K562 (cell line): ENCODE measurements around the gene ALDH1A3.

ENCODE experiments used
- CEBPB ChIP-seq: fragments of 450-650 bp; IDR thresholded peaks from 2 replicates; pipeline ENCODE4 v1.6.1; 2016; ENCODE audit warnings: missing genetic modification characterization, missing compliant biosample characterization
- HCFC1 ChIP-seq: IDR thresholded peaks from 2 replicates; pipeline ENCODE4 v1.6.1; 2012; ENCODE audit warnings: low read depth, low read length, improper control_type of control experiment
- MXI1 ChIP-seq: IDR thresholded peaks from 2 replicates; pipeline ENCODE4 v1.6.1; 2011; ENCODE audit warnings: low read depth, mild to moderate bottlenecking, improper control_type of control experiment, low read length
- NR2C2 ChIP-seq, 2 experiments: fragments of 200-800 bp in 1 of 2; sonication (Bioruptor generic) in 1 of 2; sonication (generic) in 1 of 2; formaldehyde crosslinking in 1 of 2; IDR thresholded peaks; 2 replicates each; pipeline versions ENCODE4 v1.6.1 to v1.8.0; 2016 to 2022; ENCODE audit warnings: mild to moderate bottlenecking in 1 of 2, missing compliant biosample characterization in 1 of 2, missing genetic modification characterization in 1 of 2, missing genetic modification reagents in 1 of 2
- POLR2A ChIP-seq: fragments of 450-650 bp; conservative IDR thresholded peaks from 2 replicates; pipeline ENCODE4 v1.6.1; 2016
- RAD21 ChIP-seq, 2 experiments: fragments of 250-450 bp in 1 of 2; fragments of 450-650 bp in 1 of 2; sonication (Bioruptor Pico) in 1 of 2; formaldehyde crosslinking in 1 of 2; IDR thresholded peaks in 1 of 2; conservative IDR thresholded peaks in 1 of 2; 2 replicates each; pipeline versions ENCODE4 v1.4.0 to v1.8.0; 2020 to 2022; ENCODE audit warnings: mild to moderate bottlenecking in 2 of 2, moderate library complexity in 1 of 2
- SAFB ChIP-seq: fragments of 200-400 bp; formaldehyde crosslinking; IDR thresholded peaks from 2 replicates; pipeline ENCODE4 v1.6.1; 2017; ENCODE audit warnings: low read depth, low read length, borderline replicate concordance
- ZNF551 ChIP-seq: fragments of 250-450 bp; sonication (Bioruptor Pico); IDR thresholded peaks from 2 replicates; pipeline ENCODE4 v1.5.0; 2021; ENCODE audit warnings: mild to moderate bottlenecking, moderate library complexity
- TF ChIP-seq, protein P1 (sequence below): fragments of 250-450 bp; sonication (Bioruptor Pico); IDR thresholded peaks from 2 replicates; pipeline ENCODE4 v1.8.0; 2022; ENCODE audit warnings: moderate library complexity, mild to moderate bottlenecking, inconsistent platforms
- TF ChIP-seq, protein P2 (sequence below), 3 experiments: IDR thresholded peaks in 2 of 3; conservative IDR thresholded peaks in 1 of 3; 2 replicates each; pipeline ENCODE4 v1.5.1; 2011 to 2012; ENCODE audit warnings: low read length in 3 of 3, mild to moderate bottlenecking in 3 of 3, control low read depth in 2 of 3, improper control_type of control experiment in 1 of 3, inconsistent platforms in 1 of 3, low read depth in 1 of 3, mixed read lengths in 1 of 3, moderate library complexity in 1 of 3; ENCODE audit not compliant: insufficient read depth in 2 of 3
- TF ChIP-seq, protein P3 (sequence below): sonication (generic); formaldehyde crosslinking; IDR thresholded peaks from 2 replicates; pipeline ENCODE4 v1.5.0; 2020; ENCODE audit warnings: missing genetic modification reagents
- TF ChIP-seq, protein P4 (sequence below): fragments of 250-450 bp; sonication (Bioruptor Pico); IDR thresholded peaks from 2 replicates; pipeline ENCODE4 v1.4.0; 2020; ENCODE audit warnings: mild to moderate bottlenecking
- TF ChIP-seq, protein P5 (sequence below), 2 experiments: fragments of 450-650 bp in 1 of 2; sonication (generic) in 1 of 2; formaldehyde crosslinking in 1 of 2; IDR thresholded peaks in 1 of 2; conservative IDR thresholded peaks in 1 of 2; 2 replicates each; pipeline versions ENCODE4 v1.6.1 to v1.8.1; 2016 to 2023; ENCODE audit warnings: mild to moderate bottlenecking in 2 of 2, moderate library complexity in 2 of 2, inconsistent platforms in 1 of 2, missing genetic modification reagents in 1 of 2
- TF ChIP-seq, protein P6 (sequence below), 2 experiments: fragments of 450-650 bp; formaldehyde crosslinking in 1 of 2; IDR thresholded peaks; 2 replicates each; pipeline versions ENCODE4 v1.4.0 to v1.6.1; 2014 to 2020; ENCODE audit warnings: mild to moderate bottlenecking in 2 of 2, borderline replicate concordance in 1 of 2, low read depth in 1 of 2

DNA sequence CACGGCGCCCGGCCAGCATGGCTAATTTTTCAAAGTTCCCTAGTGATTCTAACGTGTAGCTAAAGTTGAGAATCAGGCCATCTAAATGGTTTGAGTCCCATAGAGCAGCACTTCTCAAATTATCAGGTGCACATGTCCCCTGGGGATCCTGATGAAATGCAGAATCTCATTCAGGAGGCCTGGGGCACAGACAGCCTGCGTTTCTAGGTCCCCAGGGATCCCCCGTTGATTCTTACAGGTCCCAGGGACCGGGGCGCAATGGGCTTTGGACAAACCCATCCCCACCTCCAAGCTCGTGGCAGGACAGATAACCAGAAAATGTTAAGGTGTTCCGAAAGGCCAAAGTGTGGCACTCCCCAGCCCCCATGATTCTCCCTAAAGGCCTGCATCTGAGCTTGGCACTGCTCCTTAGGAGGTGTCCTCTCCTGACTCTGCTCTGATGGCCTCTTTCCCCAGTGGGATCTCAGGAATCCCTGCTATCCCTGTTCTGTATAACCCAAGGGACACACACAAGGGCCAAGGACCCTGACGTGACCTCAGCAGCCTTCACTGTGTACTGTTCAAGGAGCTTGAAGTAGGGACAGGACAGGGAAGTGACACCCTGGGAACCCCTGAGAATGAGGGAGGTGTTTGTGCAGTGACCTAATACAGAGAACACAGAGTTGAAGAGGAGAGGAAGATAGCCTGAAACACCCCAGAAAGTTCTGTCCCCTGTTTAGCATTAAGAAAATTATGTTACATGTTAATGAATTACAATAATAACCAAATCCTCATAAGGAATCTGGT lies 47.5 kb downstream of the ALDH1A3 start:
- TF ChIP-seq, protein P1, sequence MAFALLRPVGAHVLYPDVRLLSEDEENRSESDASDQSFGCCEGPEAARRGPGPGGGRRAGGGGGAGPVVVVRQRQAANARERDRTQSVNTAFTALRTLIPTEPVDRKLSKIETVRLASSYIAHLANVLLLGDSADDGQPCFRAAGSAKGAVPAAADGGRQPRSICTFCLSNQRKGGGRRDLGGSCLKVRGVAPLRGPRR (CRISPR knock-in tag), result no peak
- TF ChIP-seq MXI1, result no peak
- TF ChIP-seq, protein P2, sequence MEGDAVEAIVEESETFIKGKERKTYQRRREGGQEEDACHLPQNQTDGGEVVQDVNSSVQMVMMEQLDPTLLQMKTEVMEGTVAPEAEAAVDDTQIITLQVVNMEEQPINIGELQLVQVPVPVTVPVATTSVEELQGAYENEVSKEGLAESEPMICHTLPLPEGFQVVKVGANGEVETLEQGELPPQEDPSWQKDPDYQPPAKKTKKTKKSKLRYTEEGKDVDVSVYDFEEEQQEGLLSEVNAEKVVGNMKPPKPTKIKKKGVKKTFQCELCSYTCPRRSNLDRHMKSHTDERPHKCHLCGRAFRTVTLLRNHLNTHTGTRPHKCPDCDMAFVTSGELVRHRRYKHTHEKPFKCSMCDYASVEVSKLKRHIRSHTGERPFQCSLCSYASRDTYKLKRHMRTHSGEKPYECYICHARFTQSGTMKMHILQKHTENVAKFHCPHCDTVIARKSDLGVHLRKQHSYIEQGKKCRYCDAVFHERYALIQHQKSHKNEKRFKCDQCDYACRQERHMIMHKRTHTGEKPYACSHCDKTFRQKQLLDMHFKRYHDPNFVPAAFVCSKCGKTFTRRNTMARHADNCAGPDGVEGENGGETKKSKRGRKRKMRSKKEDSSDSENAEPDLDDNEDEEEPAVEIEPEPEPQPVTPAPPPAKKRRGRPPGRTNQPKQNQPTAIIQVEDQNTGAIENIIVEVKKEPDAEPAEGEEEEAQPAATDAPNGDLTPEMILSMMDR (IDR thresholded peaks at IDR 0.05 in 2 of 3, conservative IDR thresholded peaks at IDR 0.05 in 1 of 3; ENCODE audit: insufficient read depth in 2 of 3, low read depth in 1 of 3, low read length in 3 of 3), result no peak
- TF ChIP-seq POLR2A, result no peak
- TF ChIP-seq SAFB, result no peak
- no peak for TF ChIP-seq CEBPB (tag)
- no peak for TF ChIP-seq RAD21 (CRISPR knock-in tag; conservative IDR thresholded peaks at IDR 0.05 in 1 of 2, IDR thresholded peaks at IDR 0.05 in 1 of 2)
- TF ChIP-seq HCFC1, result no peak
- TF ChIP-seq, protein P3, sequence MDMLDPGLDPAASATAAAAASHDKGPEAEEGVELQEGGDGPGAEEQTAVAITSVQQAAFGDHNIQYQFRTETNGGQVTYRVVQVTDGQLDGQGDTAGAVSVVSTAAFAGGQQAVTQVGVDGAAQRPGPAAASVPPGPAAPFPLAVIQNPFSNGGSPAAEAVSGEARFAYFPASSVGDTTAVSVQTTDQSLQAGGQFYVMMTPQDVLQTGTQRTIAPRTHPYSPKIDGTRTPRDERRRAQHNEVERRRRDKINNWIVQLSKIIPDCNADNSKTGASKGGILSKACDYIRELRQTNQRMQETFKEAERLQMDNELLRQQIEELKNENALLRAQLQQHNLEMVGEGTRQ, result no peak
- TF ChIP-seq, protein P4, sequence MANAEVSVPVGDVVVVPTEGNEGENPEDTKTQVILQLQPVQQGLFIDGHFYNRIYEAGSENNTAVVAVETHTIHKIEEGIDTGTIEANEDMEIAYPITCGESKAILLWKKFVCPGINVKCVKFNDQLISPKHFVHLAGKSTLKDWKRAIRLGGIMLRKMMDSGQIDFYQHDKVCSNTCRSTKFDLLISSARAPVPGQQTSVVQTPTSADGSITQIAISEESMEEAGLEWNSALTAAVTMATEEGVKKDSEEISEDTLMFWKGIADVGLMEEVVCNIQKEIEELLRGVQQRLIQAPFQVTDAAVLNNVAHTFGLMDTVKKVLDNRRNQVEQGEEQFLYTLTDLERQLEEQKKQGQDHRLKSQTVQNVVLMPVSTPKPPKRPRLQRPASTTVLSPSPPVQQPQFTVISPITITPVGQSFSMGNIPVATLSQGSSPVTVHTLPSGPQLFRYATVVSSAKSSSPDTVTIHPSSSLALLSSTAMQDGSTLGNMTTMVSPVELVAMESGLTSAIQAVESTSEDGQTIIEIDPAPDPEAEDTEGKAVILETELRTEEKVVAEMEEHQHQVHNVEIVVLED (CRISPR knock-in tag), result no peak
- TF ChIP-seq ZNF551, result no peak
- TF ChIP-seq, protein P5, sequence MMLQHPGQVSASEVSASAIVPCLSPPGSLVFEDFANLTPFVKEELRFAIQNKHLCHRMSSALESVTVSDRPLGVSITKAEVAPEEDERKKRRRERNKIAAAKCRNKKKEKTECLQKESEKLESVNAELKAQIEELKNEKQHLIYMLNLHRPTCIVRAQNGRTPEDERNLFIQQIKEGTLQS (IDR thresholded peaks at IDR 0.05), result no peak
- TF ChIP-seq, protein P5 (CRISPR knock-in tag; conservative IDR thresholded peaks at IDR 0.05), result no peak
- no peak for TF ChIP-seq NR2C2 (CRISPR knock-in tag; IDR thresholded peaks at IDR 0.05)
- no peak for TF ChIP-seq NR2C2 (tag; IDR thresholded peaks at IDR 0.05)
- TF ChIP-seq, protein P6, sequence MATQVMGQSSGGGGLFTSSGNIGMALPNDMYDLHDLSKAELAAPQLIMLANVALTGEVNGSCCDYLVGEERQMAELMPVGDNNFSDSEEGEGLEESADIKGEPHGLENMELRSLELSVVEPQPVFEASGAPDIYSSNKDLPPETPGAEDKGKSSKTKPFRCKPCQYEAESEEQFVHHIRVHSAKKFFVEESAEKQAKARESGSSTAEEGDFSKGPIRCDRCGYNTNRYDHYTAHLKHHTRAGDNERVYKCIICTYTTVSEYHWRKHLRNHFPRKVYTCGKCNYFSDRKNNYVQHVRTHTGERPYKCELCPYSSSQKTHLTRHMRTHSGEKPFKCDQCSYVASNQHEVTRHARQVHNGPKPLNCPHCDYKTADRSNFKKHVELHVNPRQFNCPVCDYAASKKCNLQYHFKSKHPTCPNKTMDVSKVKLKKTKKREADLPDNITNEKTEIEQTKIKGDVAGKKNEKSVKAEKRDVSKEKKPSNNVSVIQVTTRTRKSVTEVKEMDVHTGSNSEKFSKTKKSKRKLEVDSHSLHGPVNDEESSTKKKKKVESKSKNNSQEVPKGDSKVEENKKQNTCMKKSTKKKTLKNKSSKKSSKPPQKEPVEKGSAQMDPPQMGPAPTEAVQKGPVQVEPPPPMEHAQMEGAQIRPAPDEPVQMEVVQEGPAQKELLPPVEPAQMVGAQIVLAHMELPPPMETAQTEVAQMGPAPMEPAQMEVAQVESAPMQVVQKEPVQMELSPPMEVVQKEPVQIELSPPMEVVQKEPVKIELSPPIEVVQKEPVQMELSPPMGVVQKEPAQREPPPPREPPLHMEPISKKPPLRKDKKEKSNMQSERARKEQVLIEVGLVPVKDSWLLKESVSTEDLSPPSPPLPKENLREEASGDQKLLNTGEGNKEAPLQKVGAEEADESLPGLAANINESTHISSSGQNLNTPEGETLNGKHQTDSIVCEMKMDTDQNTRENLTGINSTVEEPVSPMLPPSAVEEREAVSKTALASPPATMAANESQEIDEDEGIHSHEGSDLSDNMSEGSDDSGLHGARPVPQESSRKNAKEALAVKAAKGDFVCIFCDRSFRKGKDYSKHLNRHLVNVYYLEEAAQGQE (IDR thresholded peaks at IDR 0.05; ENCODE audit: borderline replicate concordance), result no peak
- TF ChIP-seq, protein P6 (CRISPR knock-in tag; IDR thresholded peaks at IDR 0.05; ENCODE audit: low read depth), result no peak
